GM18508 (cell line): ENCODE data around the gene SAG.

Experiments used
- ATAC-seq: cut with Tn5 transposase; IDR thresholded peaks from one replicate; pipeline ENCODE4 v1.9.1; 2021; ENCODE audit warnings: moderate number of reproducible peaks; ENCODE audit not compliant: insufficient read depth, unreplicated experiment

Gene SAG

DNA sequence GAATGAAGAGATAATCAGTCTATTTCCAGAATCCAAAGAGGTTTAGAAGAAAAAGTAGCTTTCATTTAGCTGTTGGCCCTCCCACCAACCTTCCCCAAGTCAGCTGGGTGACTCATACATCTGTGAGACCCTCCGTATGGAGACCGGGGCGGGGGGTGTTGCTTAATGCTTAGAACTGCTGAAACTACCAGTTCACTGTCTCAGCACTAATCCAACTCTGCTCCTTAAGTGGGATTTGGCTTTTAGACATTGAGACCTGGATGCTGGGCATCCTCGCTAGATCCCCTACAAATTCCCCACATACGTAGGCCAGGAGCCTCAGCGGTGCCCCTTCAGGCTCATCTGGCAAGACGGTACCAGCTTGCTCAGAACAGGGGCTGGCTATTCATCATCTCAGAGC is at the start of gene SAG:
Gene SAG (plus strand): TSS at position 252 of the 400 bp plus-strand sequence. CDS start 1,374 bp downstream, outside the sequence.
- no peak for ATAC-seq

DNA sequence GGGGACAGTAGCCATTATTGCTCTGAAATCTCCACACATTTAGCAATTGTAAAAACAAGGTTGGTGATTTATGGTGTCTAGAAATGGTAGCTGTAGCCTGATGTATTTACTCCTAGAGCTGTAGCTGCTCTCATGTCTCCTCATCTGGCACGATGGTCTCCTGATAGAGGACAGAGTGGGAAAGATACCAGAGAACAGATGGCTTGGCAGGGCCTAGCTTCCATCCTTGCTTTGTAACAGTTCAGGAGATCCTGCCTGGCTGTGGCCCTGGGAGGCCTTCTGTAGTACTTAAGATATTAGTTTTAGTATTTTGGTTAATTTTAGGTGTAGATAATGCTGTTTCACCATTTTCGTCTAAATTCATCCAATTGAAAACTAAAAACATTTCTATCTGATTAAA is 49.4 kb upstream of the SAG start:
- no peak for ATAC-seq

GRCh38 chr2:233259730-233260129 is 47.9 kb upstream of the SAG start:
- ATAC-seq: no peak

GRCh38 chr2:233260661-233261060 is 47.0 kb upstream of the SAG start:
- no peak for ATAC-seq

- ATAC-seq: no peak
These were observed 45.6 kb upstream of the SAG start for GRCh38 chr2:233261819-233262555.

DNA sequence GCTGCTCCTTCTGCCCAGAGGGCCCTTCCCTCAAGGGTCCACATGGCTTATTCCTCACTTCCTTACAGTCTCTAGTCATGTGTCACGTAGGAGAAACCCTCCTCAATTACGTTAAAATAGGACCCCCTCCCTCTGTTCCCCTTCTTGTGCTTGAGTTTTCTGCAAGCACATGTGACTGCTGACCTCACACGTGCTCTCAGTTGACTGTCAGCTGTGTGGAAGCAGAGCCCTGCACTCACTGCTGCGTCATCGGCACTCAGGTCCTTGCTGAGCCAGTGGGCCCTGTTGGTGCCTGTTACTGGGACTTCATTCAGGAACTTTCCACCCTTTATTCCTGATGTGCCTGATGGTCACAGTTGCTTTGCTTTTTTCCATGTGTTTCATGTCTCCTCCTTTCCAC is 45.1 kb upstream of the SAG start:
- no peak for ATAC-seq

DNA sequence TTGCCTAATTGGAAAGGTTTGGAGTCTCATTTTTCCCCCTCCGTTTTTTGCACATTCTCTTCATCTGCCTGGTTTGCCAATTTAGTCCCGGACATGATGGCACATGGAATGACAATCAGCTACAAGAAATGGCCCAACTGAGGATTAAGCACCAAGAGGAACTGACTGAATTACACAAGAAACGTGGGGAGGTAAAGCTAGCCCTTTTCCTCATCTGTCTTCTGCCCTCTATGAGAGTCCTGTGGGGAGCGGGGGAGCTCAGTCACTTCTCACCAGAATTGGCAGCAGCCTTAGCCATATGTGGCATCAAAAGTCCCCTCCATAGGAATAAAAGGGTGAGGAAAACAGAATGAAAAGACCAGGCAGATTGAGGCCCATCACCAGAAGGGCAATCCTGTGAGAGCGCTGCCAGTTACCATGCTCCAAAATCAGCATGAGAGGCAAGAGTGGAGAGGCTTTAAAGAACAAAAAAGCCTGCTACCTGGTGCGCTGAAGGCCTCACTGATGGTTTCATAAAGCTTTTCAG is 44.5 kb upstream of the SAG start:
- no peak for ATAC-seq

GRCh38 chr2:233264667-233265066 is 42.9 kb upstream of the SAG start:
- no peak for ATAC-seq

DNA sequence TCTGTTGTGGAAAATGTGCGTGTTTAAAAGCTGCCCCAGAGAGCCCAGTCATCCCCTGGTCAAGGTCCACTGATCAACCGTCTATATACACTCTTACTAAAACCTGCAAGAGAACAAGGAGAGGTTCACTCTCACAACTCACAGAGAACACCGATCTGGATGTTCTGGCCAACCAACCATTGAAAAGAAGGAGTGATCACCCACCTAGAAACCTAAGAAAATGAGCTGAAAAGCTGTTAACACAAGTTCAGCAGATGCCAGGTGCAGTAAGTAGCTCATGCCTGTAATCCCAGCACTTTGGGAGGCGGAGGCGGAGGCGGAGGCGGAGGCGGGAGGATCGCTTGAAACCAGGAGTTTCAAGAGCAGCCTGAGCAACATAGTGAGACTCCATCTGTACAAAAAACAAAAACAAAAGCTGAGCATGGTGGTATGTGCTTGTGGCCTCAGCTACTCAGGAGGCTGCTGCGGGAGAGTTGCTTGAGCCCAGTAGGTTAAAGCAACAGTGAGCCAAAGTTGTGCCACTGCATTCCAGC is 41.7 kb upstream of the SAG start:
- no peak for ATAC-seq

DNA sequence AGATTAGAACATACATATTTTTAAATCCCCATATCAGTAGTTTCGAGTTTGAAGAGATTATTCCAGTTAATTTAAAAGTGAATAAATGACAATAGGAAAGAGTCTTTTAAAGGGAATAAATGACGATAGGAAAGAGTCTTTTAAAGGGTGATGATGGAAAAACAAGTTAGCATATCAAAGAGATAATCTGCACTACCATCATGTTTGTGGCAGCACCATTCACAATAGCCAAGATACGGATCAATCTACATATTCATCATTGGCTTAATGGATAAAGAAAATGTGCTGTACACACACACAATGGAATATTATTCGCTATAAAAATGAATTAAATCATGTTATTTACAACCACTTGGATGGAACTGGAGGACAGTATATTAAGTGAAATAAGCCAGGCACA is 41.1 kb upstream of the SAG start:
- no peak for ATAC-seq

DNA sequence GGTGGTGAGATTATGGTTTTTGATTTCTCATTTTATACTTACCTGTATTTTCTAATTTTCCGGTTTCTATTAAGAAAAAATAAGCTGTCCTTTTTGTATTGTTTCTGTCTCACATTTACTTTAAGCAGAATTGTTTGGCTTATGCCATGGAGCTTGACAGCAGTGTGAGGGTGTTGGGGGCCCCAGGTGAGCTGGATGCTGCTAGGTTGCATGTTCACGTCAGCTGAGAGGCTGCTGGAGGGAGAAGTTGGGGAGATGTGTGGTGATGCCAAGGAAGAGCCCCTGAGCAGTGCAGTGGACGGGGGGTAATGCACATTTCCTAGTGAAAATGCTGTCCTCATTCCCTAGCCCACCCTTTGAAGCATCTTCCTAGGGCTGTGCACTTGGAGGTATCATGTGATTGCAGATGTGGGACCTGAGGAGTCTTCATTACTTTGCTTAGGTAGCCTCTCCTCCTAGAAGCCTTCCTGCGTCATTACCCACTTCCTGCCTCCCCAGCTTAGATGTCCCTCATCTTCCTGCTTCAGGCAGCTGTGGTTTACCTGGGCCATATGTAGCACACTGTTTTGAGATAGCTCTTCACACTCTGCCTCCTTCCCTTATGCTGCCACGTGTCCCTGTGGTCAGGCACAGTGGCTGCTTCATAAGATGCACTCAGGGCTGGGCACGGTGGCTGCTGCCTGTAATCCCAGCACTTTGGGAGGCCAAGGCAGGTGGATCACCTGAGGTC is 39.9 kb upstream of the SAG start:
- no peak for ATAC-seq

GRCh38 chr2:233270366-233270765 is 37.2 kb upstream of the SAG start:
- ATAC-seq: no peak

DNA sequence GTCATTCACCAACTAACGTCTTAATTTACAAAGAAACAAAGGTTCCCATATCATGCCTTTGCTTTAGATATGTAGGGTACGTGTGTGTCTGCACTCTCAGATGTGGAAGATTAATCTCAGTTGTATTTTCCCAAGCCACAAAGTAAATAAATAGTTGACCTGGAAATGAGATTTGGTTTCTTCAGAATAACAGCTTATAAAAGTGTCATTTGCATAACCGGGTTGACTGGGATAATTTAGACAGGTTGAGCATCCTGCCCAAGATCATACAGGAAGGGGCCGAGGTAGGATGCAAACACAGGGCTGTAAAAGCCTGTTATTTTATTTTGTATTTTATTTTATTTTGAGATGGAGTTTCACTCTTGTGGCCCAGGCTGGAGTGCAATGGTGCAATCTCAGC is 36.7 kb upstream of the SAG start:
- ATAC-seq: no peak

DNA sequence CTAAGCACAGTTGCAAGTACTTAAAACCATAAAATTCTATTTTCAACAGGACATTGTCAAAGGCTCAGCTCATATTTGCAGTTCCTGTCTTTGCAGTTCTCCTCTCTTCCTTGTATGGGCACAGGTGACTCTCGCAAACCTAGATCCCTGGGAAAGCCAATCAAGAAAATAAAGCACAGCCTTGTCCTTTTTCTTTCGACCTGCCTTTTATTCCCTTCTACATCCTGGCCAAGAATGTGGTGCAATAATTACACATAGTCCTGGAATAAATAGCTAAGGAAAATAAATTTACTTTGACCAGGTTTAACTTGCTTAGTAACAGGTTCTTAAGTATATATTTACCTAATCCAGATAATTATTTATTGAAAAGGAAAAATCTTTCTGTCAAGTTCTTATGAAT is 35.9 kb upstream of the SAG start:
- no peak for ATAC-seq

GRCh38 chr2:233273120-233273519 is 34.5 kb upstream of the SAG start:
- ATAC-seq: no peak

DNA sequence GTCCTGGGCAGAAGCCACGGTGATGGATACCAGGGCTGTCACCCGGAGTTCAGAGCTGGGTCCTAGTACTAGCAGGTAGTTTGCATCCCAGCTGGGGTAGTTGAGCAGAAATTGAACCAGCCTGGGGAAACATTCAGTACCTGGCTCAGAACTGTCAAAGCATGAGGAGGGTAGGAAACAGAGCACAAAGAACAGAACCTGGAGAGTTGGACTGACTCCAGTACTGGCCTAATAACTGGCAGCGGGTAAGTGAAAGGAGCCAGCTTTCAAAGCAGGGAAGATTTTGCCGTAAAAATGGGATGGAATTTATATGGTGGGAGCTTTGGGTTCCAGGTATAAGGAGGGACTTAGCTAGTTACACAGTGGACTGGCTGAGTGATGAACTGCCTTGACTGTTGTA is 32.4 kb upstream of the SAG start:
- ATAC-seq: no peak

- no peak for ATAC-seq
These were observed 28.7 kb upstream of the SAG start for GRCh38 chr2:233278921-233279320.

DNA sequence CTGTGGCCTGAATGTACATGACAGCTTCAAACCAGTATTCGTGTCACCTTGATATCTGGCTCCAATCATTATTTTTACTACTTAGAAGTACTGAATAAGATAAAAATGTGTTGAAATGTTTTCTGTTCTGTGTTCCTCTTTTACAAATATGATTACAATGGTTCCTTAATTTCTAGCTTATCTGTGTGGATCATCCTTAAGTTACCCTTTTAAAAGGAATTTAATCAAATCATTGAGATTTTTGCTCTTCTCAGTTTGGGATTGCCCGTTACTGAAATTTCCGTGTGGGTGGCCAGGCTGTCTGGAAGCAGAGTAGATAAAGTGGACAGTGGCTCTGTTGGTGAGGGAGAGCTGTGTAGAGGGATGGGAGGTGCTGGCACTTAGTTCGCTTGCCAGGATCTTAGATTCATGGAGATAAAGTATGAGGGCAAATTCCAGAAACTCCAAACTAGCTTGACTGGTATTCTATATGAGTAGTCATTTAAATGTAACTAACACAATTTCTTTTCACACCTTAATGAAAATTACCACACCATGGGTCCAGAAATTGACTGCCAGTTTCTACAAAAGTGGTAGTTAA is 27.4 kb upstream of the SAG start:
- no peak for ATAC-seq

GRCh38 chr2:233281553-233281952 is 26.1 kb upstream of the SAG start:
- no peak for ATAC-seq

- no peak for ATAC-seq
These were observed 25.5 kb upstream of the SAG start for GRCh38 chr2:233281992-233282603.

- ATAC-seq: no peak
These were observed 21.7 kb upstream of the SAG start for GRCh38 chr2:233285921-233286320.
